ENCODE data around the gene BAD. TPM values are rescaled to one million over a fixed set of nuclear protein-coding genes. Genes with fewer than 3 reads are reported as not detected.
"Not testable (repeated sequence)": the region's sequence is repeated elsewhere in the genome, so short reads cannot be mapped to it uniquely, and the experiment has no call there.

Gene BAD
- total RNA-seq, 2 experiments from 2014 or later, result 21.2 to 74.2 TPM

DNA sequence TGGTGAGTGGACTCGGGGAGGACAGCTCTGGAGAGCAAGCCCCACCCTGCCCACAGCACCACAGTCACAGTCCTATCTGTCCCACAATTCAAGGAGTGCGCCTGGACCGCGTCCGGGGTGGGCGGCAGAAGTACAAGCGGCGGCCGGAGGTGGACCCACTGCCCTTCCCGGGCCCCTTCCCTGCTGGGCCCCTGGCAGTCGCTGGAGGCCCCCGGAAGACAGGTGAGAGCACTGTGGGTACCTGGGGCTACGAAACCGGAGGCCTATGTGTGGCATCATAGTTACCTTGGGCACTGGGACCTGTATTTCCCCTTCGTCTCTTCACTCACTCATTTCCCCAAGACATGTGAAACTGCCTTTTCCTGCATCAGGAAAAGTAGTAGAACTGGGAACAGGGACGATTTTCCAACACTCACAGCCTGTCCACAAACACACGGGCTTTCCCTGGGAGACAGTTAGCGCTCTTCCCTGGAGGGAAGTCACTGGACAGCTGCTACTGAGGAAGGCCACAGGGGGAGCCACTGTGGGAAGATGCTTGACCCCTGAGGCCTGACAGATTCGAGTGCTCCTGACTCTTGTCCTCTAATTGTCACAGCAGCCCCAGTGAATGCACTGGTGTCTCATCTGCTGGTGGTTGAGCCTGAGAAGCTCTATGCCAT, 29.8 kb upstream of the BAD start:
- intact Hi-C loops (cut with micrococcal nuclease; ENCODE audit: unreplicated experiment), result no loop called here
- Histone ChIP-seq H3K9me2 (ENCODE audit: insufficient read depth, low read length) (no peaks in the 10 kb centered on the region), H2AFZ (ENCODE audit: low read length) (no peak overlapping the region), H4K20me1 (ENCODE audit: insufficient read depth, low read length) (no peaks in the 10 kb centered on the region), H3K27ac (ENCODE audit: low read depth, low read length, poor library complexity, severe bottlenecking) (no peak overlapping the region), H3K4me1 (ENCODE audit: insufficient read depth, low read length, poor library complexity, severe bottlenecking) (peaks cover 22% of the 10 kb centered on the region), H3K36me3 (ENCODE audit: insufficient read depth, low read length) (peaks cover 69% of the 10 kb centered on the region), H3K79me2 (ENCODE audit: insufficient read depth, low read depth, low read length) (peaks cover 14% of the 10 kb centered on the region; the same call in 1 of the 2 replicates), H3K4me3 (ENCODE audit: low read depth, low read length, poor library complexity, severe bottlenecking) (no peak overlapping the region), H3K9me3 (ENCODE audit: low read length) (no peaks in the 10 kb centered on the region), H3K4me2 (ENCODE audit: low read length) (no peak overlapping the region)
- CTCF ChIA-PET (ENCODE audit: unreplicated experiment), result no interaction called here
- POLR2A ChIA-PET, result no interaction called here
- DNase-seq (ENCODE audit: low spot score), result no peak
- BruUV-seq (replicated peaks), result no TSS peak
- TF ChIP-seq EZH2phosphoT487 (IDR thresholded peaks at IDR 0.05; ENCODE audit: borderline replicate concordance, low read depth, low read length) (no peak), CTCF (conservative IDR thresholded peaks at IDR 0.05; ENCODE audit: low read length) (peak; percentile 29; the same call in 1 of the 2 replicates)

DNA sequence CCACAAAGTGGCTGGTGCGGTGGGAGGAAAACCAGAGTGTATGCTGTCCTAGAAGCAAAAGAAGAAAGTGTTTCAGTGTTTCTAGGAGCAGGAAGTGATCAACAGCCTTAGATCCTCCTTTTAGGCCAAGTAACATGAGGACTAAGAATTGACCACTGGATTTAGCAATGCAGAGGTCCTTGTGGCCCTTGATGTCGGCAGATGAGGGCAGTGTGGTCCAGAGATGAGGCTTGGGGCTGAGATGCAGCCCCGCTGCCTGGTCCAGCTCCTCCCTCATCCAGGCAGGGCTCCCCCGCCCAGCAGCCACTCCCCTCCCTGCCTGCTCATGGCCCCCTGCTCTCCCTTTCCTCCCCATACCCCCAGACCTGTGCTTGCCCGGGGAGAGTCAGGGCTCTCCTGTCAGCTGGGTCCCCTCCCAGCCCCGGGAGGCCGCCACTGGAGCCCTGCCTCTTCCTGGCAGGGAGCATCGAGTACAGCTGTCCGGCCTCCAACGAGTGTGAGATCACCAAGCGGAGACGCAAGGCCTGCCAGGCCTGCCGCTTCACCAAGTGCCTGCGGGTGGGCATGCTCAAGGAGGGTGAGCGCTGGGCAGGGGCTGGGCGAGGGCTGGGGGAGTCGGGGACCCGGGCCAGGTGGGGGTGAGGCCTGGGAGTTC, 29.2 kb upstream of the BAD start:
- H3K4me3 ChIP-seq (ENCODE audit: low read depth, low read length, poor library complexity, severe bottlenecking), result no peak overlapping the region
- peaks cover 17% of the 10 kb centered on the region for H3K4me1 ChIP-seq (ENCODE audit: insufficient read depth, low read length, poor library complexity, severe bottlenecking)
- no peak overlapping the region for H2AFZ ChIP-seq (ENCODE audit: low read length)
- no peaks in the 10 kb centered on the region for H3K9me3 ChIP-seq (ENCODE audit: low read length)
- H3K27ac ChIP-seq (ENCODE audit: low read depth, low read length, poor library complexity, severe bottlenecking), result no peak overlapping the region
- POLR2A ChIA-PET, result no interaction called here
- peaks cover 68% of the 10 kb centered on the region for H3K36me3 ChIP-seq (ENCODE audit: insufficient read depth, low read length)
- DNase-seq (ENCODE audit: low spot score), result no peak
- no peaks in the 10 kb centered on the region for H4K20me1 ChIP-seq (ENCODE audit: insufficient read depth, low read length)
- no peak overlapping the region for H3K4me2 ChIP-seq (ENCODE audit: low read length)
- H3K79me2 ChIP-seq (ENCODE audit: insufficient read depth, low read depth, low read length), result peaks cover 9% of the 10 kb centered on the region; the same call in 1 of the 2 replicates
- BruUV-seq (replicated peaks), result no TSS peak
- no peak for TF ChIP-seq CTCF (conservative IDR thresholded peaks at IDR 0.05; ENCODE audit: low read length)
- TF ChIP-seq EZH2phosphoT487 (IDR thresholded peaks at IDR 0.05; ENCODE audit: borderline replicate concordance, low read depth, low read length), result no peak
- H3K9me2 ChIP-seq (ENCODE audit: insufficient read depth, low read length), result no peaks in the 10 kb centered on the region
- CTCF ChIA-PET (ENCODE audit: unreplicated experiment), result no interaction called here
- intact Hi-C loops (cut with micrococcal nuclease; ENCODE audit: unreplicated experiment), result no loop called here

GRCh38 chr11:64312947-64313346, 28.5 kb upstream of the BAD start:
- DNase-seq (ENCODE audit: low spot score), result no peak
- TF ChIP-seq CTCF (conservative IDR thresholded peaks at IDR 0.05; ENCODE audit: low read length), result no peak
- ChIA-PET CTCF (ENCODE audit: unreplicated experiment) (no interaction called here), POLR2A (no interaction called here)
- Histone ChIP-seq H3K9me2 (ENCODE audit: insufficient read depth, low read length) (no peaks in the 10 kb centered on the region), H3K27ac (ENCODE audit: low read depth, low read length, poor library complexity, severe bottlenecking) (no peak overlapping the region), H3K4me1 (ENCODE audit: insufficient read depth, low read length, poor library complexity, severe bottlenecking) (peaks cover 17% of the 10 kb centered on the region), H4K20me1 (ENCODE audit: insufficient read depth, low read length) (no peaks in the 10 kb centered on the region), H2AFZ (ENCODE audit: low read length) (no peak overlapping the region), H3K4me2 (ENCODE audit: low read length) (no peak overlapping the region), H3K79me2 (ENCODE audit: insufficient read depth, low read depth, low read length) (peaks cover 4% of the 10 kb centered on the region), H3K9me3 (ENCODE audit: low read length) (no peaks in the 10 kb centered on the region), H3K4me3 (ENCODE audit: low read depth, low read length, poor library complexity, severe bottlenecking) (no peak overlapping the region), H3K36me3 (ENCODE audit: insufficient read depth, low read length) (peaks cover 71% of the 10 kb centered on the region)
- no TSS peak for BruUV-seq (replicated peaks)
- intact Hi-C loops (cut with micrococcal nuclease; ENCODE audit: unreplicated experiment), result no loop called here

DNA sequence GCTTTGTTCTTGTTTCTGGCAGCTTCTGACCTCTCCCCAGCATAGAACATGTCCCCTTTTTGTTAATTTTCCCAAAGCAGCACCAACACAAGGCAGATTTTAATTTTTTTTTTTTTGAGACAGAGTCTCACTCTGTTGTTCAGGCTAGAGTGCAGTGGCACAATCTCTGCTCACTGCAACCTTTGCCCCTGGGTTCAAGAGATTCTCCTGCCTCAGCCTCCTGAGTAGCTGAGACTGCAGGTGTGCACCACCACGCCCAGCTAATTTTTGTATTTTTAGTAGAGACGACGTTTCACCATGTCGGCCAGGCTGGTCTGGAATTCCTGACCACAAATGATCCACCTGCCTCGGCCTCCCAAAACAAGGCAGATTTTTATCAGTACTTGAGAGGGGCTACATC, 23.3 kb upstream of the BAD start:
- BruUV-seq (replicated peaks); H2AFZ ChIP-seq (ENCODE audit: low read length); H3K9me3 ChIP-seq (ENCODE audit: low read length); DNase-seq (ENCODE audit: low spot score); H3K27ac ChIP-seq (ENCODE audit: low read depth, low read length, poor library complexity, severe bottlenecking); H4K20me1 ChIP-seq (ENCODE audit: insufficient read depth, low read length); H3K4me3 ChIP-seq (ENCODE audit: low read depth, low read length, poor library complexity, severe bottlenecking); H3K9me2 ChIP-seq (ENCODE audit: insufficient read depth, low read length): not testable (repeated sequence)
- Histone ChIP-seq H3K36me3 (ENCODE audit: insufficient read depth, low read length) (peaks cover 42% of the 10 kb centered on the region), H3K4me2 (ENCODE audit: low read length) (peak overlapping the region; percentile 78; the same call in 1 of the 2 replicates), H3K79me2 (ENCODE audit: insufficient read depth, low read depth, low read length) (peaks cover 25% of the 10 kb centered on the region), H3K4me1 (ENCODE audit: insufficient read depth, low read length, poor library complexity, severe bottlenecking) (peaks cover 23% of the 10 kb centered on the region)
- CTCF ChIA-PET (ENCODE audit: unreplicated experiment), result interaction anchor here (1.0 kb wide), 1 partner anchor 10 kb away, joined by 3 read pairs; the partner anchor contains the start of genes PRDX5 and TRMT112
- intact Hi-C loops (cut with micrococcal nuclease; ENCODE audit: unreplicated experiment), result loop anchor here (10.0 kb wide), 1 partner anchor 333 kb away; the partner anchor contains the start of gene COX8A
- POLR2A ChIA-PET, result interaction anchor here (1.2 to 1.7 kb wide), 2 partner anchors 10 to 101 kb away, joined by 3 to 5 read pairs; partner anchors contain the start of genes FERMT3, PRDX5 and TRMT112

Data from OCI-LY7 (cell line).